Transverse colon (tissue), 4 donors: ENCODE measurements around the gene PDIA5. TPM values are rescaled to one million over a fixed set of nuclear protein-coding genes. Genes with fewer than 3 reads are reported as not detected.

Source experiments
- DNase-seq: peaks from one replicate; pipeline ENCODE4 v3.0.0-alpha.2; 2019
- H3K27ac ChIP-seq, 4 donors: fragments of 200-600 bp; sonication (generic); 2 replicates each; pipeline ENCODE4 v1.5.1; 2016 to 2018; ENCODE audit warnings: inconsistent platforms in 4 of 4
- H3K27me3 ChIP-seq: fragments of 200-600 bp; sonication (generic); 2 replicates; pipeline ENCODE4 v1.5.1; 2017; ENCODE audit warnings: inconsistent platforms
- H3K36me3 ChIP-seq, 4 donors: fragments of 200-600 bp; sonication (generic); 2 replicates each; pipeline ENCODE4 v1.5.1; 2017 to 2019; ENCODE audit warnings: inconsistent platforms in 4 of 4
- H3K4me1 ChIP-seq, 4 donors: fragments of 200-600 bp; sonication (generic); 2 replicates each; pipeline ENCODE4 v1.5.1; 2017 to 2020; ENCODE audit warnings: inconsistent platforms in 4 of 4
- H3K4me3 ChIP-seq, 4 donors: fragments of 200-600 bp; sonication (generic); 1 replicate in 1 of 4; 2 replicates in 3 of 4; pipeline versions ENCODE4 v1.5.1 to v1.6.1; 2017 to 2019; ENCODE audit warnings: inconsistent platforms in 4 of 4
- H3K9me3 ChIP-seq, 2 donors: fragments of 200-600 bp; sonication (generic); 2 replicates each; pipeline ENCODE4 v1.5.1; 2017 to 2019; ENCODE audit warnings: inconsistent platforms in 2 of 2
- CTCF ChIP-seq, 5 experiments: fragments of 200-600 bp in 3 of 5; fragments of 450-650 bp in 2 of 5; sonication (generic) in 3 of 5; IDR thresholded peaks; 1 replicate in 2 of 5; 2 replicates in 3 of 5; pipeline ENCODE4 v1.5.1; 2016 to 2017; ENCODE audit warnings: antibody characterized with exemption in 5 of 5, inconsistent platforms in 3 of 5, mild to moderate bottlenecking in 2 of 5, moderate library complexity in 1 of 5
- EP300 ChIP-seq: sonication (generic); formaldehyde crosslinking; IDR thresholded peaks from one replicate; pipeline ENCODE4 v1.6.1; 2017; ENCODE audit warnings: antibody characterized with exemption, low read depth
- POLR2A ChIP-seq: fragments of 450-650 bp; IDR thresholded peaks from one replicate; pipeline ENCODE4 v1.6.1; 2016; ENCODE audit warnings: antibody characterized with exemption, mild to moderate bottlenecking, moderate library complexity
- POLR2AphosphoS5 ChIP-seq, 3 donors: sonication (generic); formaldehyde crosslinking; IDR thresholded peaks; one replicate each; pipeline ENCODE4 v1.6.1; 2016; ENCODE audit warnings: antibody characterized with exemption in 3 of 3
- whole genome bisulfite sequencing, 2 donors: methylation state at CpG; one replicate each; pipeline ENCODE4 v1.1.5; 2018; ENCODE audit warnings: low coverage in 1 of 2; 5-methylcytosine and 5-hydroxymethylcytosine counted together
- in situ Hi-C, 4 donors: fragments of 200-750 bp; cut with MboI; loops; one replicate each; pipeline versions ENCODE4 v1.15.0 to v1.15.1; 2017; ENCODE audit warnings: low sequenced_read_pairs in 3 of 4, low pct_ligation_motif_present in 1 of 4, low pct_unique_long_range_greater_than_20kb in 1 of 4
- intact Hi-C: fragments of 100-400 bp; cut with DNase I; formaldehyde crosslinking; loops from one replicate; pipeline ENCODE4 v1.15.1; 2023; ENCODE audit warnings: low total_unique reads
- total RNA-seq, 4 donors: library from RNA; depleted of rRNA; stranded (reverse); fragments of >200 nt; gene quantifications; one replicate each; pipeline ENCODE4 v1.1.0, GENCODE V29; 2016

PDIA5 gene
- total RNA-seq, 4 donors from 2014 or later: 17.3 to 185 (median 65.1) TPM

GRCh38 chr3:123094516-123095313, 27.9 kb downstream of the PDIA5 start:
- no peak overlapping the region for H3K27ac ChIP-seq
- no peaks in the 10 kb centered on the region for H3K36me3 ChIP-seq
- H3K4me3 ChIP-seq: no peak overlapping the region
- TF ChIP-seq POLR2AphosphoS5 (IDR thresholded peaks at IDR 0.05) (no peak), CTCF (IDR thresholded peaks at IDR 0.05) (no peak), EP300 (no peak), POLR2A (no peak)
- no peak for DNase-seq
- H3K4me1 ChIP-seq: peaks cover 9 to 42% (median 23%) of the 10 kb centered on the region in 4 donors
- no peaks in the 10 kb centered on the region for H3K9me3 ChIP-seq
- intact Hi-C loops: no loop called here
- H3K27me3 ChIP-seq: no peaks in the 10 kb centered on the region
- in situ Hi-C loops: no loop called here
- WGBS, 2 donors: 91 to 98% methylated on average over 6 to 15 of the region's 15 CpGs

- in situ Hi-C loops: no loop called here
- 93 to 100% methylated on average over 5 to 9 of the region's 9 CpGs for WGBS, 2 donors
- TF ChIP-seq CTCF (IDR thresholded peaks at IDR 0.05) (no peak), POLR2A (no peak), POLR2AphosphoS5 (IDR thresholded peaks at IDR 0.05) (no peak), EP300 (no peak)
- Histone ChIP-seq H3K9me3 (no peaks in the 10 kb centered on the region), H3K27ac (peak overlapping the region; percentile 48 to 74 (median 64)), H3K4me3 (no peak overlapping the region), H3K27me3 (no peaks in the 10 kb centered on the region), H3K4me1 (peaks cover 7 to 33% (median 18%) of the 10 kb centered on the region in 4 donors), H3K36me3 (no peaks in the 10 kb centered on the region)
- intact Hi-C loops: no loop called here
- DNase-seq: no peak
These were observed 29.3 kb downstream of the PDIA5 start for GRCh38 chr3:123096126-123096525.

GRCh38 chr3:123096731-123097130, 29.9 kb downstream of the PDIA5 start:
- 65% methylated on average over 11 of the region's 11 CpGs; no CpG with 5 or more reads in 1 of the 2 donors for WGBS, 2 donors
- H3K4me1 ChIP-seq: peaks cover 7 to 33% (median 18%) of the 10 kb centered on the region in 4 donors
- TF ChIP-seq EP300: no peak
- TF ChIP-seq POLR2A: no peak
- TF ChIP-seq POLR2AphosphoS5 (IDR thresholded peaks at IDR 0.05): no peak
- TF ChIP-seq CTCF (IDR thresholded peaks at IDR 0.05): no peak
- DNase-seq: peak; percentile 43
- no peak overlapping the region for H3K4me3 ChIP-seq
- intact Hi-C loops (no loop called here), in situ Hi-C loops (no loop called here)
- H3K27ac ChIP-seq: peak overlapping the region; percentile 48 to 74 (median 64)
- no peaks in the 10 kb centered on the region for H3K36me3 ChIP-seq
- H3K27me3 ChIP-seq: no peaks in the 10 kb centered on the region
- H3K9me3 ChIP-seq: no peaks in the 10 kb centered on the region

- intact Hi-C loops: no loop called here
- Histone ChIP-seq H3K27ac (peak overlapping the region; percentile 48 to 74 (median 64)), H3K36me3 (peaks cover 0 to 12% (median 0%) of the 10 kb centered on the region in 4 donors), H3K4me3 (no peak overlapping the region), H3K27me3 (no peaks in the 10 kb centered on the region), H3K9me3 (no peaks in the 10 kb centered on the region), H3K4me1 (peaks cover 7 to 33% (median 18%) of the 10 kb centered on the region in 4 donors)
- no peak for TF ChIP-seq EP300
- TF ChIP-seq POLR2AphosphoS5 (IDR thresholded peaks at IDR 0.05): no peak
- TF ChIP-seq POLR2A: no peak
- TF ChIP-seq CTCF (IDR thresholded peaks at IDR 0.05): no peak
- in situ Hi-C loops: no loop called here
- 76 to 79% methylated on average over 5 to 6 of the region's 6 CpGs for WGBS, 2 donors
- DNase-seq: peak; percentile 44
These were observed 31.9 kb downstream of the PDIA5 start for GRCh38 chr3:123098426-123099330.
